ENCODE data around the gene TBR1.

The TBR1 gene

GRCh38 chr2:161379740-161380139, 36.4 kb upstream of the TBR1 start:
- DNase-seq (ENCODE audit: extremely low read depth, low read depth), result no peak
- TF ChIP-seq, protein P1, sequence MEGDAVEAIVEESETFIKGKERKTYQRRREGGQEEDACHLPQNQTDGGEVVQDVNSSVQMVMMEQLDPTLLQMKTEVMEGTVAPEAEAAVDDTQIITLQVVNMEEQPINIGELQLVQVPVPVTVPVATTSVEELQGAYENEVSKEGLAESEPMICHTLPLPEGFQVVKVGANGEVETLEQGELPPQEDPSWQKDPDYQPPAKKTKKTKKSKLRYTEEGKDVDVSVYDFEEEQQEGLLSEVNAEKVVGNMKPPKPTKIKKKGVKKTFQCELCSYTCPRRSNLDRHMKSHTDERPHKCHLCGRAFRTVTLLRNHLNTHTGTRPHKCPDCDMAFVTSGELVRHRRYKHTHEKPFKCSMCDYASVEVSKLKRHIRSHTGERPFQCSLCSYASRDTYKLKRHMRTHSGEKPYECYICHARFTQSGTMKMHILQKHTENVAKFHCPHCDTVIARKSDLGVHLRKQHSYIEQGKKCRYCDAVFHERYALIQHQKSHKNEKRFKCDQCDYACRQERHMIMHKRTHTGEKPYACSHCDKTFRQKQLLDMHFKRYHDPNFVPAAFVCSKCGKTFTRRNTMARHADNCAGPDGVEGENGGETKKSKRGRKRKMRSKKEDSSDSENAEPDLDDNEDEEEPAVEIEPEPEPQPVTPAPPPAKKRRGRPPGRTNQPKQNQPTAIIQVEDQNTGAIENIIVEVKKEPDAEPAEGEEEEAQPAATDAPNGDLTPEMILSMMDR (IDR thresholded peaks at IDR 0.05; ENCODE audit: low read depth, low read length), result no peak

GRCh38 chr2:161381546-161381945, 34.6 kb upstream of the TBR1 start:
- TF ChIP-seq, protein P1 (IDR thresholded peaks at IDR 0.05; ENCODE audit: low read depth, low read length), result no peak
- no peak for DNase-seq (ENCODE audit: extremely low read depth, low read depth)

- no peak for DNase-seq (ENCODE audit: extremely low read depth, low read depth)
- TF ChIP-seq, protein P1 (IDR thresholded peaks at IDR 0.05; ENCODE audit: low read depth, low read length), result no peak
These were observed 33.4 kb upstream of the TBR1 start for GRCh38 chr2:161382747-161383146.

- DNase-seq (ENCODE audit: extremely low read depth, low read depth), result no peak
- TF ChIP-seq, protein P1 (IDR thresholded peaks at IDR 0.05; ENCODE audit: low read depth, low read length), result no peak
These were observed 31.2 kb upstream of the TBR1 start for GRCh38 chr2:161384864-161385263.

DNA sequence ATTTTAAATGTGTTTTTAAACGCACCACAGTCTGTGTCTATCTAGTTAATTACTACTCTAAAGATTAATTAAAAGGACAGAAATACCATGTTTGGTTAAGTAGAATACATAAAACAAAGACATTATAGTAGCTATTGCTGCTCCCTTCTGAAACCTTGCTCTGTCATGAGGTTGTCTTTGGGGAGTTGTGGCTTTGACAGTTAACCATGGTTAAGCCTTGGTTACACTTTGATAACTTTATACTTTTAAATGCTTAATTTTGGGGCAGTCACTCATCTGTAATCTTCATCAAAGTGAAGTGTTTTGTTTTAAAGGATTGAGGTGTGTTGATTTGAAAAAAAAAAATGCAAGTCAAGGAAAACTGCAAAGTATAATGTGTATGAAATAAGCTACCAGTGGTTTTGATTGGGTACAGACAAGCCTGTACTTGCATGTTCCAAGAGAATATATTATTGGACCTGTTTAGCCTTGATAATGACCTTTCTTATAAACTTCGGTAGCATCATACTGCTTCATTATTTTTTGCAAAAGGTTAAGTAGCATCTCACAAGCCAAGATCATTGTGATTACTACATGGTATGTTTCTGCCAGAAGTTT, 29.8 kb upstream of the TBR1 start:
- no peak for DNase-seq (ENCODE audit: extremely low read depth, low read depth)
- TF ChIP-seq, protein P1 (IDR thresholded peaks at IDR 0.05; ENCODE audit: low read depth, low read length), result no peak

- DNase-seq (ENCODE audit: extremely low read depth, low read depth), result no peak
- TF ChIP-seq, protein P1 (IDR thresholded peaks at IDR 0.05; ENCODE audit: low read depth, low read length), result no peak
These were observed 27.8 kb upstream of the TBR1 start for GRCh38 chr2:161388146-161388779.

GRCh38 chr2:161391737-161392506, 24.2 kb upstream of the TBR1 start:
- DNase-seq (ENCODE audit: extremely low read depth, low read depth), result no peak
- TF ChIP-seq, protein P1 (IDR thresholded peaks at IDR 0.05; ENCODE audit: low read depth, low read length), result no peak

Data from AG09319 (cell line).